ENCODE results near the gene ZNF609.
A peak's percentile ranks its signal among the peaks of the same experiment; 100 is the strongest.

ZNF609 gene

GRCh38 chr15:64460206-64460723, at the start of gene ZNF609:
Gene ZNF609, plus strand, starts transcription at chr15:64460578. Its CDS starts 38,842 bp downstream, at chr15:64499420.
- peak; percentile 46 for DNase-seq

- DNase-seq: no peak
Observed at GRCh38 chr15:64412216-64412615, 48.2 kb upstream of the ZNF609 start.

- no peak for DNase-seq
Observed at GRCh38 chr15:64422697-64423096, 37.7 kb upstream of the ZNF609 start.

- DNase-seq: no peak
Observed at GRCh38 chr15:64423970-64424369, 36.4 kb upstream of the ZNF609 start.

GRCh38 chr15:64425221-64425620, 35.2 kb upstream of the ZNF609 start:
- no peak for DNase-seq

GRCh38 chr15:64426845-64427465, 33.4 kb upstream of the ZNF609 start:
- no peak for DNase-seq

GRCh38 chr15:64429448-64429847, 30.9 kb upstream of the ZNF609 start:
- DNase-seq: no peak

- peak; percentile 20 for DNase-seq
Observed at GRCh38 chr15:64430000-64430735, 30.2 kb upstream of the ZNF609 start.

- DNase-seq: no peak
Observed at GRCh38 chr15:64437982-64438381, 22.4 kb upstream of the ZNF609 start.

GRCh38 chr15:64438653-64439447, 21.5 kb upstream of the ZNF609 start:
- no peak for DNase-seq

GRCh38 chr15:64441852-64442251, 18.5 kb upstream of the ZNF609 start:
- no peak for DNase-seq

GRCh38 chr15:64443016-64443415, 17.4 kb upstream of the ZNF609 start:
- no peak for DNase-seq

GRCh38 chr15:64443747-64444621, 16.4 kb upstream of the ZNF609 start:
- no peak for DNase-seq

- DNase-seq: no peak
Observed at GRCh38 chr15:64444836-64445235, 15.5 kb upstream of the ZNF609 start.

GRCh38 chr15:64447536-64448315, 12.7 kb upstream of the ZNF609 start:
- DNase-seq: no peak

- no peak for DNase-seq
Observed at GRCh38 chr15:64452988-64453688, 7.2 kb upstream of the ZNF609 start.

GRCh38 chr15:64453689-64454037, 6.7 kb upstream of the ZNF609 start:
- no peak for DNase-seq

- no peak for DNase-seq
Observed at GRCh38 chr15:64454282-64454681, 6.1 kb upstream of the ZNF609 start.

- no peak for DNase-seq
Observed at GRCh38 chr15:64455961-64456371, 4.4 kb upstream of the ZNF609 start.

GRCh38 chr15:64456634-64457108, 3.7 kb upstream of the ZNF609 start:
- no peak for DNase-seq

Data from NCI-H1417 treated with DMSO at 0.1 percent for 48 hours (cell line).